Measurements from ENCODE around the gene TLR1.
A peak's percentile ranks its signal among the peaks of the same experiment; 100 is the strongest.
"Not testable (repeated sequence)": the region's sequence is repeated elsewhere in the genome, so short reads cannot be mapped to it uniquely, and the experiment has no call there.

TLR1 gene

DNA sequence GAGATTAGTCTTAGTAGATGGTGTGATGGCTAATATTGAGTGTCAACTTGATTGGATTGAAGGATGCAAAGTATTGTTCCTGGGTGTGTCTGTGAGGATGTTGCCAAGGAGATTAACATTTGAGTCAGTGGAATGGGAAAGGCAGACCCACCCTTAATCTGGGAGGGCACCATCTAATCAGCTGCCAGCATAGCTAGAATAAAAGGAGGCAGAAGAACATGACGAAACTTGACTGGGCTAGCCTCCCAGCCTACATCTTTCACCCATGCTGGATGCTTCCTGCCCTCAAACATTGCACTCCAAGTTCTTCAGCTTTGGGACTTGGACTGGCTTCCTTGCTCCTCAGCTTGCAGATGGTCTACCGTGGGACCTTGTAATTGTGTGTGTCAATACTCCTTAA is 34.3 kb downstream of the TLR1 start:
- not testable (repeated sequence) for DNase-seq

DNA sequence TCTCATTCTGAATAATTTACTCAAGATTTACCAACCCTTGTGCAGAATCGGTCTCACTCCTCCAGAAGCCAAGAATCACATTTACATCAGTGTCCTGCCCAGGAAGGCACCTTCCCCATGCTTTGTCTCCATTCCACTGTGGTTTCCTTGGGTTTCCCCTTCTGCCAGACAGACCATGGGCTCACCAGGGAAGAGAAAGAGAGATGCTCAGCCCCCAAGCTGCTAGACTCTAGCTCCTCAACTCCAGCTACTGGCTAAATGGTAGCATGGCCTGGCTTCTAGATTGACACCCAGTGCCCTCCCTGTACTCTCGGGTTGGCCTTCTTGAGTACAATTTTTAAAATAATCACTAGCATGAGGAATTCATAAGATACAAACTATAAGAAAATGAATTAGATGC is 34.7 kb downstream of the TLR1 start:
- DNase-seq: no peak

- no peak for DNase-seq
These were observed 35.1 kb downstream of the TLR1 start for GRCh38 chr4:38769441-38769840.

- no peak for DNase-seq
These were observed 35.6 kb downstream of the TLR1 start for GRCh38 chr4:38768968-38769394.

- DNase-seq: not testable (repeated sequence)
These were observed 37.7 kb downstream of the TLR1 start for GRCh38 chr4:38766940-38767339.

- DNase-seq: no peak
These were observed 39.2 kb downstream of the TLR1 start for GRCh38 chr4:38765382-38765781.

- no peak for DNase-seq
These were observed 40.3 kb downstream of the TLR1 start for GRCh38 chr4:38764277-38764676.

DNA sequence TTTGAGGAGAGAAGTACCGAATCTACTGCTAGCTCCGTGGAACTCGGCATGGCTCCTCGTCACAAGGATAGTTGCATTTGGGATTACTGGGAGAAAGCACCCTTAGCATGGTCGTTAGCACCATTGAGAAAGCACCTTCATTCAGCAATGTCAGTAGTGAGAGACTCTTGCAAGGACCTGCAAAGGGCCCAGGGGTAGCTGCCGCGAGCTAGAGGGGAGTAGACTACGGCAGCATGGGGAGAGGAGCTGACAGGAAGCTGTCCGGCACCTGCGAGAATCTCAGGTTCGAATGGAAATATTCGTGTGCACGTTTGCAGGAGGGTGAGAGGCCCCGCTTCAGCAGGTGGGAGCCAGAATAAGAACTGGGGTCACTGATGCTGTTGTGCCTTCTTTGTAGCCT is 42.0 kb downstream of the TLR1 start:
- no peak for DNase-seq

GRCh38 chr4:38759790-38760122 is 44.8 kb downstream of the TLR1 start:
- no peak for DNase-seq

DNA sequence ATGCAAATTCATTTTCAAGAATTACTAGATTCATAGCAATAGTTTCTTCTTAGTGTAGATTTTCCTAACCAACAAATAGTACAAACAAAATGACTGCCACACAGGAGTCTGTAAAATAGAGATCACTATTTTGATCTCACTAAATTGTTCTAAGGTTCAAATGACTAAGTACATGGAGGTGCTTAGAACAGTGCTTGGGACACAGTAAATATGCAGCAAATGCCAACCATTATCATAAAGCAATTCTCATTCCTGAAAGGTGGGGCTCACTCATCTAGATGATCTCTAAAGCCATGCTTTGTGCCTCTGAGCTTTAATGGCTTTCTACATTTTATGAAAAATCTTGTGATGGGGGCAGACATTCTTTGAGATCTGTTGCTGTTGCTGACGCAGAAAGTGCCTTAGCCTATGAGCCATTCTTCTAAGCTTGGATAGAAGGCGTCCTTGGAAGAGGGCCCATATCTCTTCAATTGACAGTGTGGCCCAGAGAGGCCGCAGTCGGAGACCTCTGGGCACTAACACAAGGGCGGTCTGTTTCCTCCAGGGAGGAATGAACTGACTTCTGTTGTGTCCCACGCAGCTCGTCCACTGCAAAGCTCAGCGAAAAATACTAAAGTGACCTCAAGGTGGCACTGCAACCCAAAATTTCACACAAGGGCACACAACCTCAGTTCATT is 45.3 kb downstream of the TLR1 start:
- peak; percentile 49 for DNase-seq

DNA sequence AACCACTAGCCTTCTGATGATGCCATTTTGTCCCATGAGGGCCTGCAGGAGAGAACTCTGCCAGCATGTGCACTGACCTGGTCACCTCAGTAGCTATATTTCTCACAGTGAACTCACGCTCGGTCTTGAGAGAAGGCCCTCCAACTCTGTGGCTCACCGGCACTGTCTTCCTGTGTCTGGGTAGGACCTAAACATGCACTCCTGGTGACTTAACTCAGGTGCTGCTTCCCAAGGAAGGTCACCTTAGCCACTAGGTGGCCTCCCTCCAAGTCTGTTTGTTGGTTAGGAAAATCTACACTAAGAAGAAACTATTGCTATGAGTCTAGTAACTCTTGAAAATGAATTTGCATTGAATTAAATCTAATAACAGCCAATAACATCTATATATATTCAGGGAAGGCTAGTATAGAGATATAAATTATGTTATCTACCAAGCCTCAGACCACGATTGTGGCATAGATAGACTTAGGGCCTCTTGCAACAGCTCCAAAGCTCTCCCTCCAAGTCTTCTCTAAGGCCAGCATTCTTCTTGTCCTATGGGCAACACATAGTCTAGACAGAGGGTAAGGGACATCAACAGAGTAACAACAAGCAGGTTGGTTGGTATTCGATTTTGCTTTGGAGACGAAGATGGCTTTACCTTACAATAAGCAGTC is 46.5 kb downstream of the TLR1 start:
- DNase-seq: no peak

GRCh38 chr4:38752941-38753806 is 51.4 kb downstream of the TLR1 start:
- DNase-seq: no peak

GRCh38 chr4:38752372-38752940 is 52.1 kb downstream of the TLR1 start:
- no peak for DNase-seq

- DNase-seq: no peak
These were observed 53.1 kb downstream of the TLR1 start for GRCh38 chr4:38751341-38752010.

DNA sequence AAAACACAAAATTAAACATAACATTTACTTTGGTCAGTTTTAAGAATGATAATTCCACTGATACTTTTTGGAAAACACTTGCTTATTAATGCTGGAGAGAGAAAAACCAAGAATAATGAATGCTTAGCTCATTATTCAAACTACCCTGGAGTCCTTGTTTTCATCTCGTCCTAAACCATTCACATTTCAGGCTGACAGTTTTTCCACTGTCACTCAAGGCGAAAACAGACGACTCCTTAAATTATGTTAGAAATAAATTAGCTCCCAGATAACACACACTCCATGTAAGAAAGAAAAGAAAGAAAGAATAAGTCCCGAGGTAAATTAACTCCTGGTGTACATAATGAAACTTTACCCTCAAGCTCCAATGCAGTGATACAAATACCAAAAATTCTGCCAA is 55.3 kb downstream of the TLR1 start:
- DNase-seq: no peak

- DNase-seq: no peak
These were observed 57.0 kb downstream of the TLR1 start for GRCh38 chr4:38747629-38748028.
